GM23338 (cell line): ENCODE results near the gene MED13L.

Experiments
- CREB1 ChIP-seq: fragments of 250-450 bp; sonication (Bioruptor Pico); IDR thresholded peaks from 2 replicates; pipeline ENCODE4 v1.5.0; 2020; ENCODE audit warnings: low read depth, mild to moderate bottlenecking, moderate library complexity
- CTCF ChIP-seq, 2 experiments: fragments of 200-600 bp in 1 of 2; sonication (generic) in 1 of 2; conservative IDR thresholded peaks; 2 replicates each; pipeline versions ENCODE4 v1.5.1 to v1.6.1; 2016 to 2017; ENCODE audit warnings: antibody characterized with exemption in 2 of 2, low read depth in 2 of 2, mild to moderate bottlenecking in 2 of 2, moderate library complexity in 1 of 2
- EZH2 ChIP-seq: fragments of 200-600 bp; sonication (generic); IDR thresholded peaks from one replicate; pipeline ENCODE4 v1.8.0; 2017; ENCODE audit warnings: antibody characterized with exemption, mild to moderate bottlenecking, low read depth; ENCODE audit not compliant: unreplicated experiment
- EZH2phosphoT487 ChIP-seq: fragments of 200-600 bp; sonication (generic); IDR thresholded peaks from one replicate; pipeline ENCODE4 v1.8.1; 2018; ENCODE audit warnings: antibody characterized with exemption; ENCODE audit not compliant: unreplicated experiment
- POLR2AphosphoS5 ChIP-seq: IDR thresholded peaks from 2 replicates; pipeline ENCODE4 v1.6.1; 2016; ENCODE audit warnings: antibody characterized with exemption, low read depth
- REST ChIP-seq: IDR thresholded peaks from one replicate; pipeline ENCODE4 v1.6.1; 2018; ENCODE audit warnings: antibody characterized with exemption; ENCODE audit not compliant: unreplicated experiment
- STAT1 ChIP-seq: IDR thresholded peaks from one replicate; pipeline ENCODE4 v1.6.1; 2016; ENCODE audit warnings: antibody characterized with exemption; ENCODE audit not compliant: unreplicated experiment
- ZNF114 ChIP-seq: fragments of 250-450 bp; sonication (Bioruptor Pico); IDR thresholded peaks from 2 replicates; pipeline ENCODE4 v1.5.0; 2020; ENCODE audit warnings: mild to moderate bottlenecking, moderate library complexity

- no peak for TF ChIP-seq EZH2
- no peak for TF ChIP-seq CTCF (conservative IDR thresholded peaks at IDR 0.05; ENCODE audit: low read depth in 2 of 2)
- TF ChIP-seq POLR2AphosphoS5: no peak
- TF ChIP-seq REST: no peak
- no peak for TF ChIP-seq EZH2phosphoT487
- TF ChIP-seq STAT1: no peak
- TF ChIP-seq CREB1 (CRISPR knock-in tag): no peak
- no peak for TF ChIP-seq ZNF114
Measured at GRCh38 chr12:115962216-115962615, 315.3 kb downstream of the MED13L start.
